HG02642 (cell line): ENCODE results near the gene AOPEP.

Experiments
- ATAC-seq: cut with Tn5 transposase; IDR thresholded peaks from one replicate; pipeline ENCODE4 v1.9.1; 2021; ENCODE audit warnings: mild to moderate bottlenecking; ENCODE audit not compliant: unreplicated experiment, poor library complexity

Gene AOPEP

DNA sequence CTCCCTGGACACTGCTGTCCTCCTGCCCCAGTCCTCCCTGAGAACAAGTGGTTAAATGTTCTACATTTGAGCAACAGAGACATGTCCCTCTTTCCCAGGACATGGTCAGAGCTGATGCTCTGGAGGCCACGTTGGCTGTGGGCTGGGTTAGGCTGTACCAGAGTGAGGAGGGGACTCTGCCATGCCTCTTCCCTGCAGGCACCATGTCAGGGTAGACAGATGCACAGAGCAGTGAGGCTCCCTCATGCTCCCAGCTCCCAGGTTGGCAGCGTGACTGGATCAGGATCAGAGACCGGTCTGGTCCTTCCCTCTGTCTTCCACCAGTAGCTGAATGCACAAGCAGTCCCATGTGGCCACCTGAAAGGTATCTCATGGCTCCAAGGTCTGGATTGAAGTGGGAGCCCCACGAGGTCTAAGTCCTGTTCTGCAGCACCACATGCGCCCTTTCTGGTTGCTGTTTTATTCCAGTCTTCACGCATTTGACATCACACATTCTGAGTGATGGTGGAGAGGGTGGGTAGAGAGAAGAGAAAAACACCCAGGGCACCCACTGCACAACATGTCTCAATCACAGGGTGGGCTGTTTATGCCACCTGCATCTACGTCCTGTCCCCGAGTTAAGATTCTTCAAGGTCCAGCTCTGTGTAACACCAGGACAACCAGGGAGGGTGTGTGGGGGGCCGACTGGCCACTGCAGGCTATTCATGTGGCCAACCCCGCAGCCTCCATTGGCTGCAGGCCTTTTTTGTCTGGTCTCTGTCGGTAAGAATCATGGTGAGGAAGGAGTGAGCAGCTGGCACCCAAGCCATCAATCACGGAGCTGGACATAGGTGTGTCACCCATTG lies 386.2 kb downstream of the AOPEP start:
- no peak for ATAC-seq

DNA sequence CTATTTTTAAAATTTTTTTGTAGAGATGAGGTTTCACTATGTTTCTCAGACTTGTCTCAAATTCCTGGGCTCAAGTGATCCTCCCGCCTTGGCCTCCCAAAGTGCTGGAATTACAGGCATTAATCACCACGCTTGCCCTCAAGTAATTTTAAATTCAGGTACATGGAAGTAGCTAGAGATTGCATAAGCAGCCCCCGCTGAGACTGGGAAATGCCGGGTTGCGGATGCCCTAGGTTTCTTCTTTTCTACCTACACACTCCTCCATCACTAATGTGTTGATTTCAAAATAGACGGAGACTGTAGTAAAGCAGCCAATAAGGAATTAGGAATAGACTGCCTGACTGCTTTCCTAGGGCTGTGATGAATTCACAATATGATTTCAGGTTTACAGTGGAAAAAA lies 388.6 kb downstream of the AOPEP start:
- ATAC-seq, result no peak

DNA sequence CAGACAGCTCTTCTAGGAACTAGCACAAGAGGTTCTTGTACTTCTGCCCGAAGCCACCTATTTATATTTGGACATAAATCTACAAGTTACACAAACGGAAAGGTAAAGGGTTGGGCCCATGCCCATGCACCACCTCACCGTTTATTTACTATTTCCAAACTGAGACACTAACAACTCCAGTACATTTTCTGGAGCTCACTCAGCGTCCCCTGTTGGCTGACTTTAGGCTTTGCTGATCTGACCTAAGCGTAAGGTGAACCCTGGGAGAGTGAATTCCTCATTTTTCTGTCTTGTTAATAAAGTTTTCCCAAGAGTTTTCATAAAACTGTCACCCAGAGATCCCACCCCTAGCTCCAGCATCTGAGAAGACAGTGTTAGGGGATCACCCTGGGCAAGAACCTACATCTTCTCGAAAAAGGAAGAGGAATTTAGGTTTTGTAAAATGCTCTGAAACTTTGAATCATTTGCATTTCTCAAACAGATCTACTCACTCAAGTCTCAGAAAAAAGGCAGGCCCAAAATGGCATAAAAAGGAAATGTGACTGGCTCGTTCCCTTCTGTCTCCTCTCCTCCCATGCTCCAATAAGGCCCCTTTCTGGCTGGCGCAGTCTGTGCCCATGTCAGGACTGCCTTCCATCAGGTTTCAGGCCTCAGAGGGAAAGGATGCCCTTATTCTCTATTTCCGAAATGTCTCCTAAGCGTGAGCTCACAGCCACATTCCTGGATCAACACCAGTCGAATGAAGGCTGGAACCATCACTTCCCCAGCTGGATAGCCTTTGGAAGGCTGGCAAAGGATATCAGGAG lies 389.7 kb downstream of the AOPEP start:
- no peak for ATAC-seq

DNA sequence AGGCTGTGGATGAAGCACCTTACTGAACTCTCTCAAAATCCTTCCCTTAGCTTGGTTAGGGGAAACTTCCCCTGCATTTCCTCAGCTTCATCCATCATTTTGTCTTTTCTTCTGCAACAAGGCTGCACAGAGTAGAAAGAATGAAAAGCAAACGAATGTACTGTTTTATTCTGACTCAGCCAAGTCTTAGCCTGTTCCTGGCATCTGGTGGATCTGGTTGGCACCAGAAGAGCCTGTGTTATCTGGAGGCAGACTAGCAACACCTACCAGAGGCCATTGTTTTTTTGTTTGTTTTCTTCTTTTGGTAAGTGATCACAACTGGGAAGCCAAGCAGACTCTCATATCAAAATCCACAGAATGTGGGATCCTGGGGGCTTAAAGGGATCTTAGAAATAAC lies 390.3 kb downstream of the AOPEP start:
- no peak for ATAC-seq

DNA sequence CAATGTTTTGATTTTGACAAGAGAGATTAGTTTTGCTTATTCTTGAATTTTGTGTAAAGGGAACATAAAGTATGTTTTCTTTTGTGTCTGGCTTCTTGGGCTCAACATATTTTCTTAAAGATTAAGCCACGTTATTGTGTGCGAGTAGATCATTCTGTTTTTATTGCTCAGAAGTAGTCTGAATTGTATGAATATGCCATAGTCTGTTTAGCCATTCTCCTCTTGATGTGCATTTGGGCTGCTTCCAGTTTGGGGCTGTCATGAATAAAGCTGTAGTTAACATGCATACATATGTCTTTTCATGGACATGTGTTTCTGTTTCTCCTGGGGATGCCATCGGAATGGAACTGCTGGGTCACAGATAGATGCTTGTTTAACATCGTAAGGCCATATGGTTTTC lies 392.1 kb downstream of the AOPEP start:
- no peak for ATAC-seq

DNA sequence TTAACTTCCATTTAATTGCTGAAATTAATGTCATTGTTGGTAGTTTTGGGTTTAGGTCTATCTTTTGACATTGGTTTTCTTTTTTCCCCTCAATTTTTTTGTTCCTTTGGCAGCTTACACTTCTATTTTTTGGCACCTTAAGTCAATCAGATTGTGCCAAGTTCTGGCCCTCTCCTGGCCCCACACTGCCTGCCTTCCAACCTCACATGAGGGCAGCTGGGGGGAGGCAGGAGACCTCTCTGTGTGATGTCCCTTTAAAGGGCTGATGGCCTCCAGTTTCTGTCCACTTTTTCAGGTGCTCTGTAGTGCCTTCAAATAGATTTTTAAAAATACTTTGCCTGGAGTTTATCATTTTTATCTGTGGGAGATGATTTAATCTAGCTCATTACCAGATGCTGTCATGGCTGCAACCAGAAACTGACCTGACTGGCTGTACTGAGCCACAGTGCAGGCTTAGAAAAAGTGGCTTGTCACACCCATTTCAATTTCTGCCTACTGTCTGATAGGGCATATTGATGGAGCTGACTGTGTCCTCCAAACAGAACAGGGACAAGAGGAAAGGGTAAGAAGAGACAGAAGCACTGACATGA lies 394.4 kb downstream of the AOPEP start:
- no peak for ATAC-seq

DNA sequence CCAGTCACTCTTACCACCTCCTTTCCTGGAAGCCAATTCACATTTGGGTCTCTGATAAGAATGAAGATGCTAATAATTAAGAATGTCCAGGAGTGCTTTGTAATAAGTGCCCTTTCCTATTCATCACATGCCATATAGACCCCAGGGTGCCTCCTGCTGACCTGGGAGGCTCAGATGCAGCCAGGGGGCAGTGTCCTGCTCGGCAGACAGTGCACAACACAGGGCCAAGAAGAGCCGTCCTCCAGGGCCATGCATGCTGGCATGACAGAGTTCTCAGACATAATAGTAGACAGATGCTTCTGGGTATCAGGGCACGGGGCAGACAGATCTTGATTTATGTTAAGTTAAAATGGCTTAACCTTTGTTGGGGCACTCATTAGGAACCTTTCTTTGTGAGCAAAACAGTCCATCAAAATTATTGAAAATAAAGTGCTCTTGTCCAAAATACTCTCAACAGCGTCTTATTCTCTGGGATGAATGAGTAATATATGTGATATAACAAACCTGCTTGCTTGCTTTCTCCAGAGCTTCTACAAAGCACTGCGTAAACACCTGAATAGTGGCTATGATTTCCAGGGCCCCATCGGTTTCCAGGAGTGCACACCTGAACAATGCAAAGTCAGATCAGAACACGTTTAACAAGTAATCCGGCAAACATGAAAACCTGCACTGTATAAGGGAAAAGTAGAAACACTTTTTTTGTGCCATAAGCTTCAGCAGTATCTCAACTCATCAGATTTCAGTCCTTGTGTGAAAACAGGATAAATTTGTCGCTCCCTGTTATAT lies 398.3 kb downstream of the AOPEP start:
- ATAC-seq, result no peak

DNA sequence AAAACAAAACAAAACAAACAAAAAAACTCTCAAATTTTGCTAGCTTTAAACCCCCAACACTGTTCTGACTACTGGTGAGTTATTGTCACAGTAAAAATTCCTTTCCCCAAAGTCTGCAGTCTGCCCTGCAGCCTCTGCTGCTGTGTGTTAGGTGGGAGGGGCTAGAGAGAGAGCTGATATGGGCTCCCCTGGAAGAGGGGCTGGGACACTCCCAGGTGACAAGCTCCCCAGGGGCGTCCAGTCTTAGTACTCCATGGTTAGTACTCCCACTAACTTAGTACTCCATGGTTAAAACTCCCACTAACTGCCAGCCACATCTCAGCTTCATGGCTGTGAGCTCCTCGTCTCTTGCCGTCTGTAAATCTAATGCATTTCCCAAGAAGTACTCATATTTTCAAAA lies 399.2 kb downstream of the AOPEP start:
- no peak for ATAC-seq

DNA sequence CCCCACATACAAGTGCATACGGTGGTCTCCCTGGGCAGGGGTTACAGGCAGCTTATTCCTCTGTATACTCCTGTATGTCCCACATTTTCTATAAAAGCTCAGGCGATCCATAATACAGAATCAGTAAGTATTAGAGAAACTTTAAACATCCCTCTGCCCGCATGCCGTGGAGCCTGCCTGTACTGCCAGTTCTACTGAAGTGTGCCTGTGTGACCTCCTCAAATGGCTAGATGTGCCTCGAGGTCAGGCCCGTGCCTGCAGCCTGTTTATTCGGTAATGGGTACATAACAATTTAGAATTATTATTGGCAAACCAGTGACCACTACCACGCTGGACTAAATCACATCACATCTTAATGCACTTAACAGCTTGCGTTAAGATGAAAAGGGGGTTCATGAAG lies 400.2 kb downstream of the AOPEP start:
- no peak for ATAC-seq

DNA sequence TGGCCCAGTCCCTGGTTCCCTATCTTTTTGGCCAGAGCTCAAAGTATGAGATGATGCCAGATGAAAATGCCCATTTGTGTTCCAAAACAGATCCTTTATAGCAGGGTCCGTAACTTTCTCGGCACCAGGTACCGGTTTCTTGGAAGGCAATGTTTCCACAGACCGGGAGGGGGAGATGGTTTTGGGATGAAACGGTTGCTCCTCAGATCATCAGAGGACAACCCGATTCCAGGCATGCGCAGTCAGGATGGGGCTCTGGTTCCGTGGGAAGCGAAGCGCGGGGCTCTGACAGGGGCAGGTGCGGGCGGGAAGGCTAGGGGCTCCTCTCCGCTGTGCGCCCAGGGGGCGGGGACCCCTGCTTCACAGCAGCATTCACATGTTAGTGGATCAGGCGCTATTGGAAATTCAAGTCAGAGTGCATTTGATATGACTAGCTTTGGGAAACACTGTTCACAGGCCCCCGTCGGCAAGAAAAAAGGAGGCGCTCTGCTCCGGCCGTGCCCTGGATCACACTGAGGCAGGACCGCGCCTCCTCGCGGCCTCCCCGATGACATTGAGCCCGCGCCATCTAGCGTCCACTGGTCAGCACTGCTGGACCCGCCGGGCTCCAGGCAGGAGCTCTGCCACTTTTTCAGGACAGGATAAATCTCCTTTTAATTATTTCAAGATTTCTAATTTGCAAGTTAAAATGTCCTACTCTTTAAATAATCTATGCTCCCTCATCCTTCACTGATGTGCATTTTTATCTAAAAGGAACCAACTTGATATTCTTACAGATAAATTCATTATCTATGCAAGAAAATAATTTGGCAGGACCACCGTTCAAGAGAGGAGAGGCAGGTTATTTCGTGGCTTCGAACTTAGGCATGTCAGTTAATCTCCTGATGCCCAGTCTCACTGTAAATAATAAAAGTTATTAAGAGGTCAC lies 401.0 kb downstream of the AOPEP start:
- ATAC-seq, result peak; percentile 74

DNA sequence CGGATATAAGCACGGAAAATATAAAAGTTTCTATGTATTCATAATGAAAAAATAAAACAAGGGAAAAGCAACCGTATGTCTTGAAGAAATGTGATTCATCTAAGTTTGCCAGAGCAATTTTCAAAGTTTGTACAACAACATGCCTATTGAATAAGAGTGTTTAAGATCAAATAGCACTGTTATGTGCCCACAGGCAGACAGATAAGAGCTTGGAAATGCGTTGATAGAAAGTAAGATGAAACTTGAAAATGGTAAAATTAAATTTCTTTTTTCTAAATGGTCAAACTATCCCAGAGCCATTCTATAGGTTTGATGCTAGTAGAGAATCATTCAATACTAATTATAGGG lies 401.7 kb downstream of the AOPEP start:
- no peak for ATAC-seq

DNA sequence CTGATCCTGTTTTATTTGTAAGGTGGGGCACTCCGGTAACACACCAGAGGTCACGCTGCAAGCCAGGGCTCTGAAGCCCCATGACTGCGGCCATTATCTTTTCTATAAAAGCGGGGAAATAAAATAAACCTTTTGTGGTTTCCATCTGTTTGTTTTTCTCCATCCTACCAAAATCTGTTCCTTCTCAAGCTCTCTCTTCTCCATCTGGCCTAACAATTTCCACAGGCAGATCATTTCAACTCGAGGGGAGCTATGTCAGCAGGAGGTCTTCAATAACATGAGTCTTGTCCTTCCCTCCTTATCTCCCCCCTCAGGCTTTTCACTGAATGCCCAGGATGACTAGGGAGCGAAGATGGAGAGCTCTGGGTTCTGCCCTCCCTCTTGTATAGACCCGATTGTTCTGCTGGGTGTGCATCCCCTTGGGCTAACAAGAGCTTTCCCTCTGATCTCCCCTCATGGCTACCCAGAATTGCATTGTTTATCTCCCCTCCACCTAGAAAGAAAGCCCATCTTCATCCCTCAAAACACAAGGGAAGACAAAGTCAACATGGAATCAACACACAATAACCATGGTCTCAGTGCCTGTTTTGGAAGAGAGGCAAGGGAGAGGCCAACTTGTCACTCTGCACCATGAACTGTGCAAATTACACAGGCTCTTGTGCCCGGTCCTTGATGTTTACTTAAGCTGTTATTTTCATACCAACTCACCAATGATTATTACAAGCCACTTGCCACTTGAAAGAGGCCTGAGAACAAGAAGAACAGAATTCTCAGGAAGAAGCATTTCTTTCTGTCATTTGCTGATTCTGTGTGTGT lies 403.2 kb downstream of the AOPEP start:
- no peak for ATAC-seq

DNA sequence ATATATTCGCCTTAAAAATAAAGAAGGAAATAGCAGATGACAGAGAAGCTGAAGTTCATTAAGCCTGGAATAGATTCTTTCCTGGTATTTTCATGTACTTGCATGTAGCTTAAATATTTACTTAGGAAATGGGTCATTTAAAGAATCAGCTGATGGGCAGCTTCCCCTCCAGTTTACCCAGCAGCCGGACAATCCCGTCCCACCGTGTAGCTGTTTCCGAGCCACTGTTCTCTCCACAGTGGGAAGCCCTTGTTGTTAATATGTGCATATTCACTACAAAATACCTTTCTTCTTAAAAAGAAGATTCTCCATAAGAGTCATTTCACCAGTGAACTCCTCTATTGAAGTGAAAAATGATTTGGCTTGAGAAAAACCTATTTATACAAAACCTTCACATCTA lies 404.0 kb downstream of the AOPEP start:
- ATAC-seq, result no peak

DNA sequence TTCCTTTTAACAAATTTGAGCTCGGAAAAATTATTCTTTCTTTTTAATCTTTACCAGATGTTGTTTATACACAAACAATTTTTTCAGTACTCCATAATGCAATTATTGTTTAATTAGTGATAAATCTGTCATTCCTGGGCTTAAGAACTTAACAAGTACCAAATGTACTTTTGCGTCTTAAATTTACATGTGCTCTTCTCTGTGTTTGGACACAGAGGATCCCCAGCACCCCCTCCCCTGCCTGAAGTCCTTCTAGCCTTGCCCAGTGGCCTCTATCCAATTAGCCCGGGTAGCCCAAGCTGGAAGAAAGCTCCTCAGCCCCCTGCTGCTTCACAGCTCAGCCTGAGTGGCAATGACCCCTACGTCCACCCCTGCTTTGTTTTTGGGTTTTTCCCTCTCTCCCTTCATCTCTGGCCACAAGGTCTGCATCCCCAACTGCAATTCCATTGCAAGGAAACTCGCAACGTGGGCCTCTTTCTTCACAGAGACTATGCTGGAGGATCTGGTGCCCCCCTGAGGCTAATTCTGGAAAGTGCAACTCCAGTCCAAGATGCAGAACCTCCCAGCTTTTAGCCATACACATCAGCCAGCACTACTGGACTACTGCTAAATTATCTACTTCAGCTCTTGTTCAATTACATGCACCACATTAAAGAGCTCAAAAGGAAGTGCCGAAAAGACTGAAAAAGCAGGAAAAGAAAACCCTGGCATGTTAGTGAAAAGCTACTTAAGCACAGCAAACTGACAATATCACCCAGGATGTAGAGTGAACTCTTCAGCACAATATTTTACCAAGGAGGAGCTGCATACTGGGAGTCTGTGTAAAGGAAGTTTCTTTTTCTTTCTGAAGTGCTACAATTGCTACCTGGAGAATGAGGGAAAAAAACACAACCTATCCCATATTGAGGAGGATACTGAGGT lies 404.8 kb downstream of the AOPEP start:
- no peak for ATAC-seq

DNA sequence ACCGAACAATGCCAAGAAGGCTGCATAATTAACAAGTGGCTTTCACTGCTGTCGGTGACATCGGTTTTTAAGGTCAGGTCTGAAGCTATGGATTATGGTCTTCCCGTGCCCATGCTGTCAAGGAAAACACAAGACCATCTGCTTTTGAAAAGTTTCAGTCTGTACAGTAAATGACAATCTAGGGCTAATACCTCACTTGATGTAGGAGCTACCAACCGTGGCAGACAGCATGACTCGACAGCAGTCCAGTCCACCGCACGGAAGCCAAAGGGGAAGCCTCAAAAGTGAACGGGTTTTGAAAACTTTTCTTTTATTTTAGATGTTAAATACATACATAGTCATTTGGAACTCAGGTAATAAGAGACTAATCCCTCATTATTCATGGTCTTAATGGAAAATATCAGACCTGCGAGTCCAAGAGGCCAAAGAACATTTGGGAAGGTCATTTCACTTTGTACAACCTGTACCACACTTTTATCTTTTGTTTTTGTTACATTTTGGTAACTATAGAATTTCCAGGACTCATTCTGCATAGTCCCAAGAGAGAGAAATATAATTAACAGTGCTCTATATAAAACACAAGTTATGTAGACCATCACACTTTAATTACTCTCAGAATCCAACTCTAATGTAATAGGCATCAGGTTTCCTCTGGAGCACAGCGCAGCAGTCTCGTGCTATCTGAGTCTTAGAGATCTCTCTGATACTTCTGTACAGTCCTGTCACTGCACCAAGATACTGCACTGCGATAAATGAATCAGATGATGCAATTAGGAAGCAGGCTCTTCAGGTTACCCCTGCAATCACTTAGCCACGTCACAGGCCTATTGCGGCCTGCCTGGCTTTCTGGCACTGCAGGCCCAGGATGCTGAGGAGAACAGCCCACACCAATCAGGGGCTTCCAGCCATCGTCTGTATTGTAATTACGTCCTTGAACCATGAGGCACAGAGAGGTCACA lies 406.1 kb downstream of the AOPEP start:
- ATAC-seq, result no peak

DNA sequence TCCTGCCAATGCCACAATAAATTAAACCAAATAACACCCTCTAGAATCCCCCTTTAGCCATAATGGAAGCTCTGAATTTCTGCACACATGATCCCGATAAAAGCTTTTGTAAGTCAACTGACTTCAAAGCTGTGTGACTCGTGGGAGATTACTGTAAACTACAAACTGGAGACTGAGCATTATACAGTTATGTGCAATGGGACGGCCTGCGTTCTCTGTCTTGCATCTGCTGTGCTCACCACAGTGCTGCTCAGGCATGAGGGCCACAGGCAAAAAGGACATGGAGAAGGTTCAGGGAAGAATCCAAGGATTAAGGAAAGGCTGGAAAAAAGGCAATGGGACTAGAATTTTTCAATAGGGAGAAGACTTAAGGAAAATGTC lies 406.8 kb downstream of the AOPEP start:
- no peak for ATAC-seq

DNA sequence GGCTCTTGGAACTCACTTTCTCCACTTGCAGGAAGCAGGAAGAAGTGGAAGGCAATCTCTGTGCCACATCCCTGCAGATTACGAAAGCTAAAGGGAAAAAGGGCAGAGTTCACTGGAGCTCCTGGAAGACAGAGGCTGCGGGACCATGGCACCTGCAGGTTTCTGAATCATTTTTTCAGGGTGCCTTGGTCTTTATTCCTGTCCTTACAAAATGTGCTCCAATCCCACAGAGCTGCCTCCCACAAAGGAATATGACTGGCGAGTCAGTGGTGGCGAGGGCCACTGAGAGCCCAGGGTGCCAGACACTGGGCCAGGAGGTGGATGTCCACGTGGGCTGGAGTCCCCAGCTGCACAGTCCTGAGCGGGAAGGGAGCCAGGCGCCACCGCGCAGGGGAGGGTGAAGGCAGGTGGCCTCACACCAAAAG lies 408.0 kb downstream of the AOPEP start:
- ATAC-seq, result no peak
